ENCODE data around the gene SREBF2. TPM values are rescaled to one million over a fixed set of nuclear protein-coding genes. Genes with fewer than 3 reads are reported as not detected.

SREBF2 gene
- total RNA-seq, 1 experiment from 2014 or later: 40.0 TPM

DNA sequence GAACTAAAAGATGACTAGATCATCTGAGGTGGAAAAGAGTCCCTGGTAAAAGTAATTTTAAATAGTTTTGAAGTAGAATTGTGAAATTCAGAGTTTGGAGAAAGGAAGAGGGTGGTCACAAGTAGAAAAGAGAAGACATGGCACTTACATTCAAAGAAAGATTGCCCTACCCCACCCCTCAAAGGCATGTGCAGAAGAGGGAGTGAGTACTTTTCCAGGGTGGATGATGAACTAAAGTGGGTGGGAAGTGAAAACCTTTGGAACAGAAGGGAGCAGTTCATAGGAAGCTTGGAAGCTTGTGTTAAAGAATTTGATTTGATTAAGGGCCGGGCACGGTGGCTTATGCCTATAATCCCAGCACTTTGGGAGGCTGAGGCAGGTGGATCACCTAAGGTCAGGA lies 23.6 kb downstream of the SREBF2 start:
- H3K4me3 ChIP-seq (ENCODE audit: low read length): no peak overlapping the region
- TF ChIP-seq EZH2 (IDR thresholded peaks at IDR 0.05; ENCODE audit: low read length, unreplicated experiment) (no peak), CTCF (conservative IDR thresholded peaks at IDR 0.05; ENCODE audit: low read depth, low read length) (no peak), EZH2phosphoT487 (IDR thresholded peaks at IDR 0.05; ENCODE audit: borderline replicate concordance, low read length) (no peak)
- DNase-seq: no peak
- no peak overlapping the region for H3K27ac ChIP-seq (ENCODE audit: low read length)
- H3K79me2 ChIP-seq (ENCODE audit: low read length): peaks cover 63% of the 10 kb centered on the region
- H3K27me3 ChIP-seq (ENCODE audit: low read length): no peaks in the 10 kb centered on the region
- H3K9me2 ChIP-seq (replicated peaks; ENCODE audit: low read length): no peaks in the 10 kb centered on the region
- POLR2A ChIA-PET (ENCODE audit: unreplicated experiment): interaction anchor here (0.6 kb wide), 1 partner anchor 189 kb away, joined by 3 read pairs; no protein-coding TSS in a partner anchor
- no TSS peak for BruUV-seq (replicated peaks)
- ATAC-seq: peak; percentile 31
- no peak overlapping the region for H3K9ac ChIP-seq (ENCODE audit: low read length)
- no peak overlapping the region for H2AFZ ChIP-seq (ENCODE audit: low read length)
- H3K4me1 ChIP-seq (ENCODE audit: insufficient read depth, low read length): peaks cover 24% of the 10 kb centered on the region
- no peak overlapping the region for H3K4me2 ChIP-seq (ENCODE audit: low read length)
- no peaks in the 10 kb centered on the region for H3F3A ChIP-seq (ENCODE audit: low read length, unreplicated experiment)
- H4K20me1 ChIP-seq (ENCODE audit: low read length): peaks cover 13% of the 10 kb centered on the region; the same call in 1 of the 2 replicates
- intact Hi-C loops (cut with micrococcal nuclease): loop anchor here (2.0 kb wide), 1 partner anchor 16 kb away; no protein-coding TSS in a partner anchor
- no peaks in the 10 kb centered on the region for H3K36me3 ChIP-seq (ENCODE audit: low read depth, low read length)
- H3K9me3 ChIP-seq (ENCODE audit: low read length): no peaks in the 10 kb centered on the region
- CTCF ChIA-PET: interaction anchor here (1.4 kb wide), 1 partner anchor 159 kb away, joined by 6 read pairs; no protein-coding TSS in a partner anchor

- Histone ChIP-seq H3F3A (ENCODE audit: low read length, unreplicated experiment) (no peaks in the 10 kb centered on the region), H3K27ac (ENCODE audit: low read length) (peak overlapping the region; percentile 62), H3K4me3 (ENCODE audit: low read length) (no peak overlapping the region), H2AFZ (ENCODE audit: low read length) (no peak overlapping the region), H3K27me3 (ENCODE audit: low read length) (no peaks in the 10 kb centered on the region), H3K9ac (ENCODE audit: low read length) (no peak overlapping the region), H4K20me1 (ENCODE audit: low read length) (peaks cover 13% of the 10 kb centered on the region; the same call in 1 of the 2 replicates), H3K36me3 (ENCODE audit: low read depth, low read length) (no peaks in the 10 kb centered on the region), H3K4me2 (ENCODE audit: low read length) (peak overlapping the region; percentile 56), H3K4me1 (ENCODE audit: insufficient read depth, low read length) (peaks cover 27% of the 10 kb centered on the region), H3K9me2 (replicated peaks; ENCODE audit: low read length) (no peaks in the 10 kb centered on the region), H3K9me3 (ENCODE audit: low read length) (no peaks in the 10 kb centered on the region), H3K79me2 (ENCODE audit: low read length) (peaks cover 60% of the 10 kb centered on the region)
- CTCF ChIA-PET: interaction anchor here (0.6 to 1.4 kb wide), 3 partner anchors 10 to 160 kb away, joined by 4 to 6 read pairs (median 4); no protein-coding TSS in a partner anchor
- POLR2A ChIA-PET (ENCODE audit: unreplicated experiment): interaction anchor here (0.6 kb wide), 1 partner anchor 190 kb away, joined by 3 read pairs; no protein-coding TSS in a partner anchor
- TF ChIP-seq EZH2phosphoT487 (IDR thresholded peaks at IDR 0.05; ENCODE audit: borderline replicate concordance, low read length): no peak
- TF ChIP-seq EZH2 (IDR thresholded peaks at IDR 0.05; ENCODE audit: low read length, unreplicated experiment): no peak
- TF ChIP-seq CTCF (conservative IDR thresholded peaks at IDR 0.05; ENCODE audit: low read depth, low read length): peak; percentile 77
- TSS peak; percentile 57 for BruUV-seq (replicated peaks)
- DNase-seq (peak; percentile 87), ATAC-seq (peak; percentile 92)
- intact Hi-C loops (cut with micrococcal nuclease): loop anchor here (1.0 to 2.0 kb wide), 2 partner anchors 17 to 35 kb away; no protein-coding TSS in a partner anchor
These were observed 24.4 kb downstream of the SREBF2 start for GRCh38 chr22:41857155-41857859.

DNA sequence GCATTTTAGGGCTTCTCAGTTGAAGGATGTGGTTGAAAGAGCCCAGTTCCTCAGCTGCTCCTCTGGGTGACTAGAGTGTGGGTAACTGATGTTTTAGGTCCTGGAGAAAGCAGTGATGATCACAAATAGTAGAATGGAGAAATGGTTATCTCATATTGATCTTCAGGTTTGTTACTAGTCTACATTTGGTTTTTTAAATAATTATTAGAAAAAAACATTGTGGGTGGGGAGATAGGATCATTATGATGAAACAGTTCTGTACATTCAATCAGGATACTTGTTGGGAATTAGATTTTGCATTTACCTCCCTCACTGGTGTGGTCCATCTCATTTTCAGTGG lies 24.9 kb downstream of the SREBF2 start:
- Histone ChIP-seq H4K20me1 (ENCODE audit: low read length) (peaks cover 13% of the 10 kb centered on the region; the same call in 1 of the 2 replicates), H3K9me3 (ENCODE audit: low read length) (no peaks in the 10 kb centered on the region), H3K4me1 (ENCODE audit: insufficient read depth, low read length) (peaks cover 27% of the 10 kb centered on the region), H2AFZ (ENCODE audit: low read length) (no peak overlapping the region), H3K27ac (ENCODE audit: low read length) (no peak overlapping the region), H3K4me3 (ENCODE audit: low read length) (no peak overlapping the region), H3K36me3 (ENCODE audit: low read depth, low read length) (no peaks in the 10 kb centered on the region), H3K4me2 (ENCODE audit: low read length) (no peak overlapping the region), H3K79me2 (ENCODE audit: low read length) (peaks cover 63% of the 10 kb centered on the region), H3F3A (ENCODE audit: low read length, unreplicated experiment) (no peaks in the 10 kb centered on the region), H3K9me2 (replicated peaks; ENCODE audit: low read length) (no peaks in the 10 kb centered on the region), H3K27me3 (ENCODE audit: low read length) (no peaks in the 10 kb centered on the region), H3K9ac (ENCODE audit: low read length) (no peak overlapping the region)
- DNase-seq (no peak), ATAC-seq (no peak)
- ChIA-PET CTCF (interaction anchor here (1.3 to 1.4 kb wide), 2 partner anchors 35 to 161 kb away, joined by 4 to 6 read pairs; no protein-coding TSS in a partner anchor), POLR2A (ENCODE audit: unreplicated experiment) (no interaction called here)
- no peak; the same call in 1 of the 2 replicates for TF ChIP-seq CTCF (conservative IDR thresholded peaks at IDR 0.05; ENCODE audit: low read depth, low read length)
- no peak for TF ChIP-seq EZH2phosphoT487 (IDR thresholded peaks at IDR 0.05; ENCODE audit: borderline replicate concordance, low read length)
- no peak for TF ChIP-seq EZH2 (IDR thresholded peaks at IDR 0.05; ENCODE audit: low read length, unreplicated experiment)
- no TSS peak for BruUV-seq (replicated peaks)
- intact Hi-C loops (cut with micrococcal nuclease): loop anchor here (1.0 to 2.0 kb wide), 2 partner anchors 17 to 36 kb away; no protein-coding TSS in a partner anchor

Data from PC-3 (cell line).